GM23338 (cell line): ENCODE measurements around the gene FOXO3.

ENCODE experiments used
- CREB1 ChIP-seq: fragments of 250-450 bp; sonication (Bioruptor Pico); IDR thresholded peaks from 2 replicates; pipeline ENCODE4 v1.5.0; 2020; ENCODE audit warnings: low read depth, mild to moderate bottlenecking, moderate library complexity
- EZH2 ChIP-seq: fragments of 200-600 bp; sonication (generic); IDR thresholded peaks from one replicate; pipeline ENCODE4 v1.8.0; 2017; ENCODE audit warnings: antibody characterized with exemption, mild to moderate bottlenecking, low read depth; ENCODE audit not compliant: unreplicated experiment
- EZH2phosphoT487 ChIP-seq: fragments of 200-600 bp; sonication (generic); IDR thresholded peaks from one replicate; pipeline ENCODE4 v1.8.1; 2018; ENCODE audit warnings: antibody characterized with exemption; ENCODE audit not compliant: unreplicated experiment
- POLR2AphosphoS5 ChIP-seq: IDR thresholded peaks from 2 replicates; pipeline ENCODE4 v1.6.1; 2016; ENCODE audit warnings: antibody characterized with exemption, low read depth
- ZNF114 ChIP-seq: fragments of 250-450 bp; sonication (Bioruptor Pico); IDR thresholded peaks from 2 replicates; pipeline ENCODE4 v1.5.0; 2020; ENCODE audit warnings: mild to moderate bottlenecking, moderate library complexity
- TF ChIP-seq, protein P1 (sequence below): IDR thresholded peaks from one replicate; pipeline ENCODE4 v1.6.1; 2018; ENCODE audit warnings: antibody characterized with exemption; ENCODE audit not compliant: unreplicated experiment
- TF ChIP-seq, protein P2 (sequence below), 2 experiments: fragments of 200-600 bp in 1 of 2; sonication (generic) in 1 of 2; conservative IDR thresholded peaks; 2 replicates each; pipeline versions ENCODE4 v1.5.1 to v1.6.1; 2016 to 2017; ENCODE audit warnings: antibody characterized with exemption in 2 of 2, low read depth in 2 of 2, mild to moderate bottlenecking in 2 of 2, moderate library complexity in 1 of 2
- TF ChIP-seq, protein P3 (sequence below): IDR thresholded peaks from 2 replicates; pipeline ENCODE4 v1.6.1; 2016; ENCODE audit warnings: antibody characterized with exemption

DNA sequence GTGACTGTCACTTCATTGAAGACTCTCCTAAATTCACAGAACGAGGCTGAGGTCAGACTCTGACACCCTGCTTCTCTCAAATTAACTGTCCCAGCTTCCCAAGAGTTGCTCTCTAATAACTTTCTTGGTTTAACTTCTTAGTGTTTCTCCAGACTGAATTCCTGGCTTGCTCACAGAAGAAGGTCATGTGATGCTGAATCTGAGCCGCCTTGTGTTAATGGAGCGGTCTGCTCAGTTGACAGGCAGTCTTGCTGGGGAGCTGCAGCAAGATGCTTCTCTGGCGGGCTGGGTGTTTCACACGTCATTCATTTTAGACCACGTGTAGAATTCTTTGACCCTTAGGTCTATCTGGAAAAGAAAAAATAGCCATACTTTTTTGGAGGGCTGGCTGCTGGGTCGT lies 107.3 kb downstream of the FOXO3 start:
- TF ChIP-seq, protein P1, sequence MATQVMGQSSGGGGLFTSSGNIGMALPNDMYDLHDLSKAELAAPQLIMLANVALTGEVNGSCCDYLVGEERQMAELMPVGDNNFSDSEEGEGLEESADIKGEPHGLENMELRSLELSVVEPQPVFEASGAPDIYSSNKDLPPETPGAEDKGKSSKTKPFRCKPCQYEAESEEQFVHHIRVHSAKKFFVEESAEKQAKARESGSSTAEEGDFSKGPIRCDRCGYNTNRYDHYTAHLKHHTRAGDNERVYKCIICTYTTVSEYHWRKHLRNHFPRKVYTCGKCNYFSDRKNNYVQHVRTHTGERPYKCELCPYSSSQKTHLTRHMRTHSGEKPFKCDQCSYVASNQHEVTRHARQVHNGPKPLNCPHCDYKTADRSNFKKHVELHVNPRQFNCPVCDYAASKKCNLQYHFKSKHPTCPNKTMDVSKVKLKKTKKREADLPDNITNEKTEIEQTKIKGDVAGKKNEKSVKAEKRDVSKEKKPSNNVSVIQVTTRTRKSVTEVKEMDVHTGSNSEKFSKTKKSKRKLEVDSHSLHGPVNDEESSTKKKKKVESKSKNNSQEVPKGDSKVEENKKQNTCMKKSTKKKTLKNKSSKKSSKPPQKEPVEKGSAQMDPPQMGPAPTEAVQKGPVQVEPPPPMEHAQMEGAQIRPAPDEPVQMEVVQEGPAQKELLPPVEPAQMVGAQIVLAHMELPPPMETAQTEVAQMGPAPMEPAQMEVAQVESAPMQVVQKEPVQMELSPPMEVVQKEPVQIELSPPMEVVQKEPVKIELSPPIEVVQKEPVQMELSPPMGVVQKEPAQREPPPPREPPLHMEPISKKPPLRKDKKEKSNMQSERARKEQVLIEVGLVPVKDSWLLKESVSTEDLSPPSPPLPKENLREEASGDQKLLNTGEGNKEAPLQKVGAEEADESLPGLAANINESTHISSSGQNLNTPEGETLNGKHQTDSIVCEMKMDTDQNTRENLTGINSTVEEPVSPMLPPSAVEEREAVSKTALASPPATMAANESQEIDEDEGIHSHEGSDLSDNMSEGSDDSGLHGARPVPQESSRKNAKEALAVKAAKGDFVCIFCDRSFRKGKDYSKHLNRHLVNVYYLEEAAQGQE = no peak
- TF ChIP-seq, protein P2, sequence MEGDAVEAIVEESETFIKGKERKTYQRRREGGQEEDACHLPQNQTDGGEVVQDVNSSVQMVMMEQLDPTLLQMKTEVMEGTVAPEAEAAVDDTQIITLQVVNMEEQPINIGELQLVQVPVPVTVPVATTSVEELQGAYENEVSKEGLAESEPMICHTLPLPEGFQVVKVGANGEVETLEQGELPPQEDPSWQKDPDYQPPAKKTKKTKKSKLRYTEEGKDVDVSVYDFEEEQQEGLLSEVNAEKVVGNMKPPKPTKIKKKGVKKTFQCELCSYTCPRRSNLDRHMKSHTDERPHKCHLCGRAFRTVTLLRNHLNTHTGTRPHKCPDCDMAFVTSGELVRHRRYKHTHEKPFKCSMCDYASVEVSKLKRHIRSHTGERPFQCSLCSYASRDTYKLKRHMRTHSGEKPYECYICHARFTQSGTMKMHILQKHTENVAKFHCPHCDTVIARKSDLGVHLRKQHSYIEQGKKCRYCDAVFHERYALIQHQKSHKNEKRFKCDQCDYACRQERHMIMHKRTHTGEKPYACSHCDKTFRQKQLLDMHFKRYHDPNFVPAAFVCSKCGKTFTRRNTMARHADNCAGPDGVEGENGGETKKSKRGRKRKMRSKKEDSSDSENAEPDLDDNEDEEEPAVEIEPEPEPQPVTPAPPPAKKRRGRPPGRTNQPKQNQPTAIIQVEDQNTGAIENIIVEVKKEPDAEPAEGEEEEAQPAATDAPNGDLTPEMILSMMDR (conservative IDR thresholded peaks at IDR 0.05; ENCODE audit: low read depth in 2 of 2) = no peak
- TF ChIP-seq EZH2 (no peak), EZH2phosphoT487 (no peak), ZNF114 (CRISPR knock-in tag) (no peak), POLR2AphosphoS5 (no peak), CREB1 (CRISPR knock-in tag) (no peak)
- TF ChIP-seq, protein P3, sequence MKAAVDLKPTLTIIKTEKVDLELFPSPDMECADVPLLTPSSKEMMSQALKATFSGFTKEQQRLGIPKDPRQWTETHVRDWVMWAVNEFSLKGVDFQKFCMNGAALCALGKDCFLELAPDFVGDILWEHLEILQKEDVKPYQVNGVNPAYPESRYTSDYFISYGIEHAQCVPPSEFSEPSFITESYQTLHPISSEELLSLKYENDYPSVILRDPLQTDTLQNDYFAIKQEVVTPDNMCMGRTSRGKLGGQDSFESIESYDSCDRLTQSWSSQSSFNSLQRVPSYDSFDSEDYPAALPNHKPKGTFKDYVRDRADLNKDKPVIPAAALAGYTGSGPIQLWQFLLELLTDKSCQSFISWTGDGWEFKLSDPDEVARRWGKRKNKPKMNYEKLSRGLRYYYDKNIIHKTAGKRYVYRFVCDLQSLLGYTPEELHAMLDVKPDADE = no peak
